Ascending aorta (tissue), 2 donors: Measurements from ENCODE around the gene GRM6. TPM values are rescaled to one million over a fixed set of nuclear protein-coding genes. Genes with fewer than 3 reads are reported as not detected.

Experiments used
- DNase-seq, 2 donors: peaks; one replicate each; pipeline ENCODE4 v3.0.0-alpha.2; 2019; ENCODE audit warnings: low spot score in 2 of 2
- H3K27ac ChIP-seq, 2 donors: fragments of 200-600 bp; sonication (generic); one replicate each; pipeline ENCODE4 v1.5.1; 2016 to 2017; ENCODE audit warnings: mild to moderate bottlenecking in 1 of 2
- H3K27me3 ChIP-seq: fragments of 200-600 bp; sonication (generic); one replicate; pipeline ENCODE4 v1.5.1; 2017
- H3K36me3 ChIP-seq, 2 donors: fragments of 200-600 bp; sonication (generic); one replicate each; pipeline ENCODE4 v1.5.1; 2016
- H3K4me1 ChIP-seq, 2 donors: fragments of 200-600 bp; sonication (generic); one replicate each; pipeline ENCODE4 v1.5.1; 2016 to 2017; ENCODE audit warnings: mild to moderate bottlenecking in 1 of 2
- H3K4me3 ChIP-seq, 2 donors: fragments of 200-600 bp; sonication (generic); one replicate each; pipeline ENCODE4 v1.5.1; 2016 to 2017; ENCODE audit warnings: mild to moderate bottlenecking in 1 of 2
- H3K9me3 ChIP-seq, 2 donors: fragments of 200-600 bp; sonication (generic); one replicate each; pipeline ENCODE4 v1.5.1; 2016
- intact Hi-C: fragments of 100-400 bp; cut with DNase I; formaldehyde crosslinking; loops from one replicate; pipeline ENCODE4 v1.15.1; 2023
- total RNA-seq: library from RNA; depleted of rRNA; stranded (reverse); fragments of >200 nt; gene quantifications from one replicate; pipeline ENCODE4 v1.1.0, GENCODE V29; 2016
- TF ChIP-seq, protein P1 (sequence below), 3 experiments: fragments of 200-600 bp in 2 of 3; fragments of 450-650 bp in 1 of 3; sonication (generic) in 2 of 3; IDR thresholded peaks; one replicate each; pipeline ENCODE4 v1.5.1; 2016 to 2019; ENCODE audit warnings: antibody characterized with exemption in 3 of 3, mild to moderate bottlenecking in 1 of 3, moderate library complexity in 1 of 3

The GRM6 gene
- total RNA-seq, 1 donor from 2014 or later: not detected

DNA sequence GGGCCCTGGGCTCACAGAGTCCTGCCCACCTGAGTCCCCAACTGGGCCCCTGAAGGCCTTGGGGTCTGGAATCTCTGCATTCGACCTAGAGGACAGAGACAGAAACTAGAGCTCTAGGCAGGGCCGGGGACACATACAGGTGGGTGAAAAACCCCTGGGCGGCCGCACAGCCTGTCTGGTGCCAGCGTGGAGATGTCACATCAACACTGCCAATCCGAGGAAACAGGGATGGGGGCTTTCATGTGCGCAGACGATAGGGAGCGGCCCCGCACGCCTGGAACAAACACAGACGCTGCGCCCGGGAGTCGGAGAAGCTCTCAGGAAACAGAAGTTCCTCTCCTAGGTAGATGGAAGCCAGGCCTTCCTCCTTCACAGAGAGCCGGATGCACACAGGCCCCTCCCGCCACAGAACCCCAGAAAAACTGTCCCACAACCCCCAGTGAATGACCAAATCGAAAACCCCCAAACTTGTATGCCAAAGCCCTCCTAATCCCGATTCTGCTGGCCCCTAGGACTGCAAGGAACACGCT is 1.8 kb downstream of the GRM6 start:
- peaks cover 14 to 31% of the 10 kb centered on the region in 2 donors for H3K9me3 ChIP-seq
- TF ChIP-seq, protein P1, sequence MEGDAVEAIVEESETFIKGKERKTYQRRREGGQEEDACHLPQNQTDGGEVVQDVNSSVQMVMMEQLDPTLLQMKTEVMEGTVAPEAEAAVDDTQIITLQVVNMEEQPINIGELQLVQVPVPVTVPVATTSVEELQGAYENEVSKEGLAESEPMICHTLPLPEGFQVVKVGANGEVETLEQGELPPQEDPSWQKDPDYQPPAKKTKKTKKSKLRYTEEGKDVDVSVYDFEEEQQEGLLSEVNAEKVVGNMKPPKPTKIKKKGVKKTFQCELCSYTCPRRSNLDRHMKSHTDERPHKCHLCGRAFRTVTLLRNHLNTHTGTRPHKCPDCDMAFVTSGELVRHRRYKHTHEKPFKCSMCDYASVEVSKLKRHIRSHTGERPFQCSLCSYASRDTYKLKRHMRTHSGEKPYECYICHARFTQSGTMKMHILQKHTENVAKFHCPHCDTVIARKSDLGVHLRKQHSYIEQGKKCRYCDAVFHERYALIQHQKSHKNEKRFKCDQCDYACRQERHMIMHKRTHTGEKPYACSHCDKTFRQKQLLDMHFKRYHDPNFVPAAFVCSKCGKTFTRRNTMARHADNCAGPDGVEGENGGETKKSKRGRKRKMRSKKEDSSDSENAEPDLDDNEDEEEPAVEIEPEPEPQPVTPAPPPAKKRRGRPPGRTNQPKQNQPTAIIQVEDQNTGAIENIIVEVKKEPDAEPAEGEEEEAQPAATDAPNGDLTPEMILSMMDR (IDR thresholded peaks at IDR 0.05): no peak
- no peaks in the 10 kb centered on the region for H3K4me1 ChIP-seq
- H3K27me3 ChIP-seq: no peaks in the 10 kb centered on the region
- intact Hi-C loops: no loop called here
- H3K27ac ChIP-seq: no peak overlapping the region
- no peak for DNase-seq
- no peaks in the 10 kb centered on the region for H3K36me3 ChIP-seq
- no peak overlapping the region for H3K4me3 ChIP-seq

DNA sequence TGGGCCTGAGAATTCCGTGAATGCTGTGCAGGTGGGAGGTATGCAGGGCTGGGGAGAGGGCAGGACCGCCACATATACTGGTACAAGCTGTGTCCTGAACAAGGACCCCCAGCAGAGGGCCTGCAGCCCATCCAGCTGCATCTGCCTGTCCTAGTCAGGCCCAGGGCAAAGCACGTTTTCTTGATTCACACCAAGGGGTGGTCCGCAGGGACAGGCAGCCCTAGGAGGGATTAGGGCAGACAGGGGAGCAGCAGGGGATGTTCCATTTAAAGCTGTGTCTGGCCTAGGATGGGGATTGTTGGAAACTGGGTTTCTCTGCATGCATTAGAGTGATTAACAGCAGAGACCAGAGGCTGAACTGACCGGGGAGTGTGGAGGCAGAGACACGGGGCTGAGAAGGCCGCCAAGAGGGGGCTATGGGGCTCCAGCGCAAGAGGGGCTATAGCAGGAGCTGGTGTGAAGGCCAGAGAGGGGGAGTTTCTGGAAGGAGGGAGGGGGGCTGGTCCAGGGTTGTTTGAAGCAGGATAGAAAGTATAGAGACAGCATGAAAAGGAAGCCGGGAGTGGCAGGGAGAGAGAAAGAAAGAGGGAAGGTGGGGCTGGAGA is 2.7 kb downstream of the GRM6 start:
- TF ChIP-seq, protein P1 (IDR thresholded peaks at IDR 0.05): no peak
- intact Hi-C loops: no loop called here
- Histone ChIP-seq H3K4me3 (no peak overlapping the region), H3K9me3 (peaks cover 19 to 36% of the 10 kb centered on the region in 2 donors), H3K27ac (no peak overlapping the region), H3K27me3 (no peaks in the 10 kb centered on the region), H3K4me1 (no peaks in the 10 kb centered on the region), H3K36me3 (no peaks in the 10 kb centered on the region)
- no peak for DNase-seq

DNA sequence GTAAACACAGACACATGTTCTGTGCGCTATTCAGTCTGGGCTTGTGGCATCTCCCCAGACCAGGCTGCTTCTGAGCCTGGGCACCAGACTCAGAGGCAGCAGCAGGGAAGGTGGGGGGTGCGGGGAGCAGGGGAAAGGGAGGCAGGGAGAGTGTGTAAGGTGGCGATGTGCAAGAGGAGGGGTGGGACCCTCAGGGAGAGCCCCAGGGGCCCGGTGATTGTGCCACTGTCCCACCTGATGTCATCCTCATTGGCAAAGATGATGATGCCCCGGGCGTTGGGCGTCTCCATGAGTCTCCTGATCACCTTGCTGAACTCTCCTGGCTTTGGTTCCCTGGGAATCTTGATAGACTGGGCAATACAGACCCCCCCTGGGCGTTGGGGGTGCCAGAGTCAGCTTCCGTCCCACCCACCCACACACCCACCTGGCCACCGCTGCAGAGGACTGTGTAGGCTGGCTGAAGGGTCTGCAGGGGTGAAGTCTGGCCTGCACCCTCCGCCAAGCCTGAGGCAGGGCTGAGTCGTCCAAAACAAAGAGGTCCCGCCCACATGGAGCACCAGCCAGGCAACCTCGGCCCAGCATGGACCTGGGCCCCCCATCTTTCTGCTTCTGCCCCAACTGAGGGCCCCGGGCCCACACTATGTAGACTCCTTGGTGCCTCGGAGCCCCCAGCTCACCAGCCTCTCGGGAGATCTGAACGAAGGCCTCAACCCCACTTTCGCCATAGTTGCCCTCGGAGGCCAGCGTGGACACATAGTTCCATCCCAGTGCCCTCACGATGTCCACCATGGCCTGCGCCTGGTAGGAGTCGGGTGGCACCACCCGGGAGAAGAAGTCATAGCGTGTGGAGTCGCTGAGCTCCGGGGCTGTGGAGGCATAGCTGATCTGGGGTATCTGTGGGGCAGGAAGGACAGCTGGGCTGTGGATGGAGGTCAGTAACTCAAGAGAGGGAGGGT is 3.7 kb downstream of the GRM6 start:
- no peaks in the 10 kb centered on the region for H3K4me1 ChIP-seq
- no peaks in the 10 kb centered on the region for H3K36me3 ChIP-seq
- no peak overlapping the region for H3K4me3 ChIP-seq
- H3K27ac ChIP-seq: no peak overlapping the region
- TF ChIP-seq, protein P1 (IDR thresholded peaks at IDR 0.05): no peak
- intact Hi-C loops: no loop called here
- H3K27me3 ChIP-seq: no peaks in the 10 kb centered on the region
- peaks cover 29 to 45% of the 10 kb centered on the region in 2 donors for H3K9me3 ChIP-seq
- no peak for DNase-seq

DNA sequence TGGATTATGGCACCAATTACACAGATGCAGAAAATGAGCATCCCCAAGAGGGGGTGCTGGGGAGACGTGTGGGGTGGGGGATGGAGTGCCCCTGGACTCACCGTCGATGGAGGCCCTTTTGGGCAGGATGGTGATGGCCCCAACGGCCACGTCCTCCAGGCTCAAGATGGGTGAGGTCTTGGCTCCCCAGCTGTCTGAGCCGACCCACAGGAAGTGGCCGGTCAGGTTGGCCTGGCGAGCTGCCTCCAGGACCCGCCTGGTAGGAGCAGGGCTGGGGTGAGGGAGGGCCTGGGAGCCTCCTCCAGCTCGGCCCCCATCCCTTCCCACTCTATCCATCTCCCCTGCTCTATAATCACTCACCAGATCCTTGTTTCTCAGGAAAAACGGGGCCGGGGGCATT is 4.6 kb downstream of the GRM6 start:
- no peak for DNase-seq
- Histone ChIP-seq H3K4me1 (no peaks in the 10 kb centered on the region), H3K27ac (no peak overlapping the region), H3K27me3 (no peaks in the 10 kb centered on the region), H3K36me3 (no peaks in the 10 kb centered on the region), H3K9me3 (peaks cover 38 to 55% of the 10 kb centered on the region in 2 donors), H3K4me3 (no peak overlapping the region)
- intact Hi-C loops: no loop called here
- TF ChIP-seq, protein P1 (IDR thresholded peaks at IDR 0.05): no peak

DNA sequence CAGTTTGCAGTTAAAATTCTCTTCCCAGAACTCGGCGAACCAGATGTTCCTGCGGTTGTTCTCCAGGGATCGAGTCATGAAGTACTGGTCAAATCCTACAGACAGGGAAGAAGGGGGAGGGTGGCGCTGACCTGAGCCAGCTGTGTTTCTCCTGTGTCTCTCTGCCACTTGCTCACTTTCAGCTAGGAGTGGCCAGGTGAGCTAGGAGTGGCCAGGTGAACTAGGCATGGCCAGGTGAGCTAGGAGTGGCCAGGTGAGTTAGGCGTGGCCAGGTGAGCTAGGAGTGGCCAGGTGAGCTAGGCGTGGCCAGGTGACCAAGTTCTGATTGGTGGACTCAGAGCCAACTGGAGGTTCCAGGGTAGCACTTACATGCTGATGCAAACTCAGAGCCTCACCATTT is 5.8 kb downstream of the GRM6 start:
- Histone ChIP-seq H3K27me3 (no peaks in the 10 kb centered on the region), H3K36me3 (no peaks in the 10 kb centered on the region), H3K4me1 (no peaks in the 10 kb centered on the region), H3K9me3 (peaks cover 43 to 64% of the 10 kb centered on the region in 2 donors), H3K4me3 (no peak overlapping the region), H3K27ac (no peak overlapping the region)
- DNase-seq: no peak
- intact Hi-C loops: no loop called here
- TF ChIP-seq, protein P1 (IDR thresholded peaks at IDR 0.05): no peak
